Neural progenitor cell (in vitro differentiated cells): ENCODE measurements around the gene GPR75. TPM values are rescaled to one million over a fixed set of nuclear protein-coding genes. Genes with fewer than 3 reads are reported as not detected.

Source experiments
- DNase-seq: peaks from one replicate; pipeline ENCODE4 v3.0.0-alpha.2; 2016; ENCODE audit warnings: low spot score
- H2AFZ ChIP-seq: fragments of 200-600 bp; sonication (generic); replicated peaks from 2 replicates; pipeline ENCODE4 v1.6.1; 2016; ENCODE audit warnings: antibody characterized with exemption
- H3F3A ChIP-seq: fragments of 200-600 bp; sonication (generic); 2 replicates; pipeline ENCODE4 v1.6.1; 2016; ENCODE audit warnings: antibody characterized with exemption, low read depth
- H3K27ac ChIP-seq: fragments of 200-600 bp; sonication (generic); 2 replicates; pipeline ENCODE4 v1.5.1; 2016; ENCODE audit warnings: mild to moderate bottlenecking
- H3K27me3 ChIP-seq: fragments of 200-600 bp; sonication (generic); 2 replicates; pipeline ENCODE4 v1.6.1; 2016; ENCODE audit warnings: mild to moderate bottlenecking, moderate library complexity
- H3K36me3 ChIP-seq: fragments of 200-600 bp; sonication (generic); 2 replicates; pipeline ENCODE4 v1.5.1; 2016
- H3K4me1 ChIP-seq: fragments of 200-600 bp; sonication (generic); 2 replicates; pipeline ENCODE4 v1.6.1; 2016; ENCODE audit warnings: mixed run types
- H3K4me2 ChIP-seq: fragments of 200-600 bp; sonication (generic); 2 replicates; pipeline ENCODE4 v1.6.1; 2016
- H3K4me3 ChIP-seq: fragments of 200-600 bp; sonication (generic); 2 replicates; pipeline ENCODE4 v1.5.1; 2016
- H3K79me2 ChIP-seq: fragments of 200-600 bp; sonication (generic); 2 replicates; pipeline ENCODE4 v1.6.1; 2016; ENCODE audit warnings: low read depth
- H3K9ac ChIP-seq: fragments of 200-600 bp; sonication (generic); 2 replicates; pipeline ENCODE4 v1.6.1; 2016
- H3K9me3 ChIP-seq: fragments of 200-600 bp; sonication (generic); 2 replicates; pipeline ENCODE4 v1.5.1; 2016; ENCODE audit warnings: low read depth
- H4K20me1 ChIP-seq: fragments of 200-600 bp; sonication (generic); 2 replicates; pipeline ENCODE4 v1.6.1; 2016; ENCODE audit warnings: low read depth
- H3K27ac Mint-ChIP-seq: 3 replicates; pipeline ENCODE4 v1.8.0; 2021; ENCODE audit warnings: mixed read lengths
- H3K27me3 Mint-ChIP-seq: 2 replicates; pipeline ENCODE4 v1.8.0; 2022; ENCODE audit warnings: low read depth, mild to moderate bottlenecking, inconsistent platforms, moderate library complexity, mixed read lengths; ENCODE audit not compliant: insufficient read depth
- H3K36me3 Mint-ChIP-seq: 3 replicates; pipeline ENCODE4 v1.8.0; 2021; ENCODE audit warnings: mixed read lengths
- H3K4me1 Mint-ChIP-seq: 3 replicates; pipeline ENCODE4 v1.8.0; 2021; ENCODE audit warnings: mixed read lengths
- H3K4me3 Mint-ChIP-seq: 3 replicates; pipeline ENCODE4 v1.8.0; 2021; ENCODE audit warnings: mild to moderate bottlenecking, moderate library complexity, mixed read lengths
- H3K9me3 Mint-ChIP-seq: 3 replicates; pipeline ENCODE4 v1.8.0; 2020; ENCODE audit warnings: mixed read lengths
- CTCF ChIP-seq: fragments of 200-600 bp; sonication (generic); IDR thresholded peaks from 2 replicates; pipeline ENCODE4 v1.5.1; 2017; ENCODE audit warnings: antibody characterized with exemption, mild to moderate bottlenecking
- EZH2 ChIP-seq: fragments of 200-600 bp; sonication (generic); IDR thresholded peaks from 2 replicates; pipeline ENCODE4 v1.6.1; 2017; ENCODE audit warnings: antibody characterized with exemption, mild to moderate bottlenecking, moderate library complexity
- EZH2phosphoT487 ChIP-seq: fragments of 200-600 bp; sonication (generic); IDR thresholded peaks from 2 replicates; pipeline ENCODE4 v1.6.1; 2017; ENCODE audit warnings: antibody characterized with exemption
- total RNA-seq: library from RNA; depleted of rRNA; stranded (reverse); fragments of >200 nt; gene quantifications from 2 replicates; pipeline ENCODE4 v1.2.3, GENCODE V29; 2015; ENCODE audit warnings: low replicate concordance

The GPR75 gene
- total RNA-seq, 1 donor from 2014 or later, result 0.94 TPM

- H3K27ac Mint-ChIP-seq, result no peak overlapping the region
Observed at GRCh38 chr2:53877112-53877511, 17.3 kb upstream of the GPR75 start.

DNA sequence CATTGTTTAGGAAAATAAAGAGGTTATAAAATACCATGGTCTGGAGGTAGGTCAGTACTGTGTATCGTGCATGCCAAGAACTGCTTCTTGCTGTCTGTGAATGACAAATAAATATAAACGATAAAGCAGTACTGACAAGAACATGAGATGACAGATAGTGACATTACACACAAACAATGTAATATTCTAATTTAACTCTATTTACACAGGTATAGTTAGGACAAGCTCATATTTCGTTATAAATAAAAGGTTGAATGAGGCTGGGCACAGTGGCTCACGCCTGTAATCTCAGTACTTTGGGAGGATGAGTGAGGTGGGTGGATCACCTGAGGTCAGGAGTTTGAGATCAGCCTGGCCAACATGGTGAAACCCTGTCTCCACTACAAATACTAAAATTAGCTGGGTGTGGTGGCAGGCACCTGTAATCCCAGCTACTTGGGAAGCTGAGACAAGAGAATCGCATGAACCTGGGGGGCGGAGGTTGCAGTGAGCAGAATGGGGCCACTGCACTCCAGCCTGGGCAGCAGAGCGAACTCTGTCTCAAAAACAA, 14.7 kb upstream of the GPR75 start:
- no peaks in the 10 kb centered on the region for H3K27me3 Mint-ChIP-seq
- no peak overlapping the region for H2AFZ ChIP-seq
- TF ChIP-seq CTCF (no peak), EZH2 (no peak), EZH2phosphoT487 (no peak)
- H3K4me2 ChIP-seq, result no peak overlapping the region
- no peak overlapping the region for H3K4me3 ChIP-seq
- H3K4me1 ChIP-seq, result no peaks in the 10 kb centered on the region
- H3K79me2 ChIP-seq, result no peaks in the 10 kb centered on the region
- H3K9ac ChIP-seq, result no peak overlapping the region
- H4K20me1 ChIP-seq, result no peaks in the 10 kb centered on the region
- no peaks in the 10 kb centered on the region for H3F3A ChIP-seq
- peaks cover 27% of the 10 kb centered on the region for H3K36me3 Mint-ChIP-seq
- H3K9me3 ChIP-seq, result no peaks in the 10 kb centered on the region
- H3K4me1 Mint-ChIP-seq, result no peaks in the 10 kb centered on the region
- H3K4me3 Mint-ChIP-seq, result no peak overlapping the region
- H3K27me3 ChIP-seq, result no peaks in the 10 kb centered on the region
- no peak overlapping the region for H3K27ac ChIP-seq
- peaks cover 23% of the 10 kb centered on the region for H3K36me3 ChIP-seq
- H3K27ac Mint-ChIP-seq, result no peak overlapping the region
- H3K9me3 Mint-ChIP-seq, result no peaks in the 10 kb centered on the region
- DNase-seq, result no peak

More at GRCh38 chr2:53877112-53877511, 17.3 kb upstream of the GPR75 start:
- no peaks in the 10 kb centered on the region for H3K4me1 ChIP-seq
- H3K36me3 Mint-ChIP-seq, result peaks cover 33% of the 10 kb centered on the region
- no peak overlapping the region for H3K9ac ChIP-seq
- H2AFZ ChIP-seq, result no peak overlapping the region
- H3K4me1 Mint-ChIP-seq, result no peaks in the 10 kb centered on the region
- peaks cover 20% of the 10 kb centered on the region for H3K36me3 ChIP-seq
- H3K27ac ChIP-seq, result no peak overlapping the region
- H4K20me1 ChIP-seq, result no peaks in the 10 kb centered on the region
- no peak for TF ChIP-seq EZH2
- no peak for TF ChIP-seq CTCF
- TF ChIP-seq EZH2phosphoT487, result no peak
- no peak overlapping the region for H3K4me2 ChIP-seq
- no peak overlapping the region for H3K4me3 Mint-ChIP-seq
- no peaks in the 10 kb centered on the region for H3K9me3 Mint-ChIP-seq
- H3K27me3 Mint-ChIP-seq, result no peaks in the 10 kb centered on the region
- no peaks in the 10 kb centered on the region for H3K27me3 ChIP-seq
- DNase-seq, result no peak
- no peaks in the 10 kb centered on the region for H3K79me2 ChIP-seq
- no peaks in the 10 kb centered on the region for H3K9me3 ChIP-seq
- H3K4me3 ChIP-seq, result no peak overlapping the region
- H3F3A ChIP-seq, result no peaks in the 10 kb centered on the region

DNA sequence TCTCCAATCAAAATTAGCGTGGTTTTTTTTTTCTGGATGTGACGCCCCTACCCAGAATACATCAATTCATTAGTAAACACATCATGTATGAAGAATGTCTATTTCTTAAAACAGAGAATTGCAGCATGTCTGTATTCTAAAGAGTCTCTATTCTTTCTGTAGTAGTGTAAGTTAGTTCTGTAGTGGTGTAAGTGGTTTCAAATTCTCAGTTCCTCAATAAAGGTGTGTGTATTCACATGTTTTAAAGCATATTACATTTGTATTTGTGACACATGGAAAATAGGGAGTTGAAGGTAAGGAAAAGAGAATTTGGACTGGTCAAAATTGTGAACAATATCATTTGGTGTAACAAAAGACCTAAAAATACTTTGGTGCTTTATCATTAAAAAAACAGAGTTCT, 8.0 kb upstream of the GPR75 start:
- Mint-ChIP-seq H3K4me1 (no peaks in the 10 kb centered on the region), H3K27me3 (no peaks in the 10 kb centered on the region), H3K4me3 (no peak overlapping the region), H3K27ac (no peak overlapping the region), H3K36me3 (peaks cover 17% of the 10 kb centered on the region), H3K9me3 (no peaks in the 10 kb centered on the region)
- Histone ChIP-seq H3K27ac (no peak overlapping the region), H3K4me2 (no peak overlapping the region), H2AFZ (no peak overlapping the region), H3F3A (no peaks in the 10 kb centered on the region), H3K79me2 (no peaks in the 10 kb centered on the region), H3K9me3 (no peaks in the 10 kb centered on the region), H3K4me1 (no peaks in the 10 kb centered on the region), H3K4me3 (no peak overlapping the region), H3K27me3 (no peaks in the 10 kb centered on the region), H4K20me1 (no peaks in the 10 kb centered on the region), H3K9ac (no peak overlapping the region), H3K36me3 (peaks cover 18% of the 10 kb centered on the region)
- no peak for DNase-seq
- TF ChIP-seq CTCF, result no peak
- TF ChIP-seq EZH2phosphoT487, result no peak
- no peak for TF ChIP-seq EZH2
